Stimulated activated CD8-positive, alpha-beta memory T cell treated with anti-CD3 and anti-CD28 coated beads, Interleukin-12 subunit alpha, Interleukin-12 subunit beta, amount 100 ng/mL, for 24 hours (primary cell): ENCODE results near the gene CHCHD3.

Experiments
- DNase-seq: peaks from one replicate; pipeline ENCODE4 v3.0.0-alpha.2; 2020; ENCODE audit errors: extremely low read depth

CHCHD3 gene

GRCh38 chr7:133081599-133082389 is at the start of gene CHCHD3:
Gene CHCHD3, minus strand, starts transcription at chr7:133082090. Its CDS starts 153 bp downstream, at chr7:133081937.
- peak; percentile 94 for DNase-seq

GRCh38 chr7:133130166-133130565 is 48.3 kb upstream of the CHCHD3 start:
- DNase-seq, result no peak

- DNase-seq, result no peak
Observed at GRCh38 chr7:133126422-133126821, 44.5 kb upstream of the CHCHD3 start.

GRCh38 chr7:133124974-133125373 is 43.1 kb upstream of the CHCHD3 start:
- DNase-seq, result no peak

- no peak for DNase-seq
Observed at GRCh38 chr7:133121175-133121844, 39.4 kb upstream of the CHCHD3 start.

GRCh38 chr7:133119067-133119466 is 37.2 kb upstream of the CHCHD3 start:
- DNase-seq, result no peak

- DNase-seq, result no peak
Observed at GRCh38 chr7:133118261-133118660, 36.4 kb upstream of the CHCHD3 start.

GRCh38 chr7:133117452-133117851 is 35.6 kb upstream of the CHCHD3 start:
- no peak for DNase-seq

DNA sequence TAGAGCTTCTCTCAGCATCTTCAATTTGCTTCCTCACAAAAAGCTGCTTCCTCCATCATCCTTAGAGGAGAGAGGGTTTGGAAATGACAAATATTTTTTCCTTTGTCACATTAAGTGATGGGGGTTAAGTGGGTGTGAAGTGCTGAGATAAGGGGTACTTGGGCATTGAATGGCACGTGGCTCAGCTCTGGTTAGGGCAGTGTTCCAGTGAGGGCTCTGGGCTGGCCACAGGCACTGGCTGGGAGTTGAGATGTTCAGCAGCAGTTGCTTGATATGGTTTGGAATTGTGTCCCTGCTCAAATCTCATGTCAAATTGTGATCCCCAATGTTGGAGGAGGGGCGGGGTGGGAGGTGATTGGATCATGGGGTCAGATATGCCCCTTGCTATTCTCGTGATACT is 33.7 kb upstream of the CHCHD3 start:
- no peak for DNase-seq

DNA sequence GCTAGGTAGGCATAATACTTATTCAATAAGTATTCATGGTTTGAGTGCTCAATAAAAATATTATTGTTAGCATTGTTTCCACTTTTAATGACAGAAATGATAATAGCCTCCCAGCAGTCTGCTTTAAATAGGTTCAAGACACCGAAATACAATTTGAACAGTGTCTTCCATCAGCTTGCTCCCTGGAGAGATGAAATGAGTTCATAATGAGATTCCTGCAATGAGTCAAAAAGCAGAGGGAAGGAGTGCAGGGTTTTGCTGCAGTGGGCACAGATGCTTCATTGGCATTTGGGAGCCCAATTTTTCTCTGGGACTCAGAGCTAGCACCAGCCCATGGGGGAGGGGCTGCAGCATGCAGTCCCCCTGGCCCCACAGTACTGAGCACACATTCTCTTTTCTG is 32.6 kb upstream of the CHCHD3 start:
- DNase-seq, result no peak

DNA sequence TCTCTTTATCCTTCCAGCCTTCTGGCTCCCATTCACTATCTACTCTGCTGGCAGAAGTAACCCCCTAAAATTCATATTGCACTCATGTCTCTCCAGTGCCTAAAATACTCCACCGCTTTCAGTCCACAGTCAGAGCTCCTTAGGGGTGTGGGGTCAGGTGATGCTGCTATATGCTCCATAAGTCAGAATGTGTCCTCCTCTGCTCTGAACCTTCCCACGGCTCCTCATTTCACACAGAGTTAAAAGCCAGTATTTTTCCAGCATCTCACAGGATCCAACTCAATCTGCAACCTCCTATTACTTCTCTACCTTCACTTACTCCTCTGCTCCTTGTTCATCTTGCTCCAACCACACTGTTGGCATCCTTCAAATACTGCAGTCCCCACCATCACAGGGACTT is 31.1 kb upstream of the CHCHD3 start:
- DNase-seq, result no peak

DNA sequence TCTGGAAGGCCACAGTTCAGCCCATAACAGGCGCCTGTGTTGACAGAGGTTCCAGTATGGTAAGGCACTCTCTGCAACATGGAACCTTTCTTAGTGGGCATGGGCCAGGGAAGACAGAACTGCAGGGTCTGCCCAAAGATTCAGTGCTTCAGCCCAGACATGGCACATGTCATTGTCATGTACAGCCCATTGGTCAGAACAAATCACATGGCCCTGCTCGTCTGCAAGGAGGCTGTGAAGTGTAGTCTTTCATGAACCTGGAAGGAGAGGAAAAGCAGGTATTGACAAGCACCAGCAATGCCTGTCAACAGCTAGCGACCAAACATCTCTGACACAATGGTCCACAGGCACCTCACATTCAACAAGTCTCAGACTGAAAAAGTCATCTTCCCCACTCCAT is 30.4 kb upstream of the CHCHD3 start:
- DNase-seq, result no peak

- DNase-seq, result no peak
Observed at GRCh38 chr7:133110312-133110711, 28.4 kb upstream of the CHCHD3 start.

- no peak for DNase-seq
Observed at GRCh38 chr7:133109816-133110215, 27.9 kb upstream of the CHCHD3 start.

GRCh38 chr7:133108023-133108422 is 26.1 kb upstream of the CHCHD3 start:
- no peak for DNase-seq

- no peak for DNase-seq
Observed at GRCh38 chr7:133102276-133103060, 20.6 kb upstream of the CHCHD3 start.

- no peak for DNase-seq
Observed at GRCh38 chr7:133099633-133100286, 17.9 kb upstream of the CHCHD3 start.

- DNase-seq, result no peak
Observed at GRCh38 chr7:133095119-133095671, 13.3 kb upstream of the CHCHD3 start.

DNA sequence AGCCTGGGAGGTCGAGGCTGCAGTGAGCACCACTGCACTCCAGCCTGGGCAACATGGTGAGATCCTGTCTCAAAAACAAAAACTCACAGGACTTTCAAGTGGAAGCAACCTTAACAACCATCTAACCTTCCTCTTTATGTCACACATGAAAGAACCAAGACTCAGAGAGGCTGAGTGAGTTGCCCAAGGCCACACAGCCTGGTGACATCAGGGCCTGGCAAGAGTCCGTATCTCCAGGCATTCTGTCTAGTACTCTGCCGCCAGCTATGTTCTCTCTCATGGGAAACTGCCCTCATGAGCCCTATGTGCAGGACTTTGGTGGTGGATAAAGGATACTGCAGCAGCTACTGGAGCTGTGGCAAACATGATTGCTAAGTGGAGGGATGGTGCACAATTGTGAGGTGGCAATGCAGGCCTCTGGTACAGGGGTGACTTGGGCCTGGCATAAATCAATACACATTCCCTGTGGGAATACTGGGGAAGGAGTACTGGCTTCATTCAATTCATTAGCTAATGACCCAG is 10.1 kb upstream of the CHCHD3 start:
- DNase-seq, result no peak

DNA sequence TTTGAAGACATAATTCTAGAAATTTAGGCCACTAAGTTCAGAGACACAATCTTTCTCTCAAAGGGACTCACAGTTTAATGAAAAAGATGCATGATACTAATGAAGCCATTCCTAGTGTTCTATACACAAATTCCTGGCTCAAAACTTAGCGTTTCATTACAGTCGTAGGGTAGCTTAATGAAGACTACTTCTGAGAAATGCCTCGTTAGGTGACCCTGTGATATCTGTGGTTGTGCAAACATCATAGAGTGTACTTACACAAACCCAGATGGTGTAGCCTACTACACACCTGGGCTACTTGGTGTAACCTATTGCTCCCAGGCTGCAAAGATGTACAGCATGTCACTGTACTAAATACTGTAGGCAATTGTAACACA is 488 bp upstream of the CHCHD3 start:
- DNase-seq, result no peak

GRCh38 chr7:133081119-133081598 is 731 bp downstream of the CHCHD3 start:
- DNase-seq, result no peak
